ENCODE results near the gene NEURL1B.

Gene NEURL1B

GRCh38 chr5:172638209-172638768, 2.8 kb upstream of the NEURL1B start:
- TF ChIP-seq CTCF (conservative IDR thresholded peaks at IDR 0.05; ENCODE audit: low read depth, low read length): no peak
- no peak for DNase-seq (ENCODE audit: low read depth)
- H3K4me3 ChIP-seq (ENCODE audit: low read length): no peak overlapping the region

GRCh38 chr5:172640139-172640538, 924 bp upstream of the NEURL1B start:
- TF ChIP-seq CTCF (conservative IDR thresholded peaks at IDR 0.05; ENCODE audit: low read depth, low read length): no peak

GRCh38 chr5:172641359-172642050, 442 bp downstream of the NEURL1B start:
- peak; percentile 15 for TF ChIP-seq CTCF (conservative IDR thresholded peaks at IDR 0.05; ENCODE audit: low read depth, low read length)
- peak overlapping the region; percentile 57 for H3K4me3 ChIP-seq (ENCODE audit: low read length)
- no peak for DNase-seq (ENCODE audit: low read depth)

More at GRCh38 chr5:172640139-172640538, 924 bp upstream of the NEURL1B start:
- DNase-seq (ENCODE audit: low read depth): no peak
- no peak overlapping the region for H3K4me3 ChIP-seq (ENCODE audit: low read length)

- no peak for DNase-seq (ENCODE audit: low read depth)
Observed at GRCh38 chr5:172642051-172642409, 967 bp downstream of the NEURL1B start.

GRCh38 chr5:172642486-172642885, 1.4 kb downstream of the NEURL1B start:
- no peak overlapping the region for H3K4me3 ChIP-seq (ENCODE audit: low read length)

More at GRCh38 chr5:172642051-172642409, 967 bp downstream of the NEURL1B start:
- no peak for TF ChIP-seq CTCF (conservative IDR thresholded peaks at IDR 0.05; ENCODE audit: low read depth, low read length)
- H3K4me3 ChIP-seq (ENCODE audit: low read length): peak overlapping the region; percentile 57

GRCh38 chr5:172642926-172643871, 2.1 kb downstream of the NEURL1B start:
- no peak overlapping the region for H3K4me3 ChIP-seq (ENCODE audit: low read length)
- no peak for DNase-seq (ENCODE audit: low read depth)
- TF ChIP-seq CTCF (conservative IDR thresholded peaks at IDR 0.05; ENCODE audit: low read depth, low read length): no peak

More at GRCh38 chr5:172642486-172642885, 1.4 kb downstream of the NEURL1B start:
- no peak for DNase-seq (ENCODE audit: low read depth)
- no peak for TF ChIP-seq CTCF (conservative IDR thresholded peaks at IDR 0.05; ENCODE audit: low read depth, low read length)
